Activated naive CD8-positive, alpha-beta T cell treated with anti-CD3 and anti-CD28 coated beads, Interleukin-2, amount 50 U/mL, for 24 hours (primary cell): ENCODE results near the gene MAD1L1.

Experiments
- ATAC-seq: fragments of 150-1000 bp; cut with Tn5 transposase; one replicate; pipeline ENCODE4 v1.10.0; 2021
- DNase-seq: peaks from one replicate; pipeline ENCODE4 v3.0.0; 2021
- H3K27ac Mint-ChIP-seq: one replicate; pipeline ENCODE4 v1.8.0; 2021; ENCODE audit warnings: mild to moderate bottlenecking, mixed read lengths
- H3K27me3 Mint-ChIP-seq: one replicate; pipeline ENCODE4 v1.8.0; 2021; ENCODE audit warnings: mixed read lengths
- H3K36me3 Mint-ChIP-seq: one replicate; pipeline ENCODE4 v1.8.0; 2021; ENCODE audit warnings: low read depth, mixed read lengths
- H3K4me1 Mint-ChIP-seq: one replicate; pipeline ENCODE4 v1.8.0; 2021; ENCODE audit warnings: mixed read lengths
- H3K4me3 Mint-ChIP-seq: one replicate; pipeline ENCODE4 v1.8.0; 2021; ENCODE audit warnings: mild to moderate bottlenecking, moderate library complexity, mixed read lengths
- H3K9me3 Mint-ChIP-seq: one replicate; pipeline ENCODE4 v1.8.0; 2021; ENCODE audit warnings: mixed read lengths

The MAD1L1 gene

DNA sequence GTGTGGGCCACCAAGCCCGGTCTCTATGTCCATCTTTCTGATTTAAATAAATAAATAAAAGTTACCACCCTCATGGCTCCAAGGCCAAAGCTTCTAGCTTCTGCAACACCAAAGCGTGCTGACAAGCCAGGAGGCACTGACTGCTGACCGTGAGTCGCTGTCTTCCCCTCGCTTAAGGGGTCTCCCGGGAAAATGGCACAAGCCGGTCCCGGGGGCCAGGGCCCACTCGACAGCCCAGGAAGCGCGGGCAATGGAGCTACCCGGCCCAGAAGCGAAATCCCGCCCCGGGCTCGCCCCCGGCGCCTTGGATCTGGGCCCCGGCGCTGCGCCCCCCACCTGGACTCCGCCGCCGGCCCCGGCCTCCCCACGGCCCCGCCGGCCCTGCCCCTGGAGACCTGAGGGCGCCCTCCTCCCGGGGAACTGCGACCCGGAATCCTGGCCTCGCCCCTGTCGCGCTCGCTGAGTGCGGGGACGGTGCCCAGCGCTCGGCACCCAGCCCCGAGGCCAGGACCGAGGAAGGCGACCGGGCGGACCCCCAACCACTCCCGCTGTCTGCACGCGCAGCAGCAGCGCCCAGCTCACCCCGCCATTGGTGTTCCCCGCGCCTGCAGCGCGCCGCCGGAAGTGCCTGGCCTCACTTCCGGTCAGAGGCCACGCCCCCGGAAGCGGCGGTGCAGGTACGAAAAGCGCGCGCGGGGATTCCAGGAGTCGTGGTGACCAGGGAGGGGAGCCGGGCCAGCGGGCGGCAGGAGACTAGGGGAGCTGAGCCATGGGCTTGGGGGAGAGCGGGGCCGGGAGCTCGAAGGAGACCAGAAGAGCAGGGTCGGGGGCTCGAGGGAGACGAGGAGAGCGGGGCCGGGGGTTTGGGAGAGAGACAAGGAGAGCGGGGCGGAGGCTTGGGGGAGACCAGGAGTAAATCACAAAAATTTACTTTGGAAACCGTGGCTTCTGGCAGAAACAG is 9.1 kb upstream of the MAD1L1 start, which contains the start of the genes MRM2 and NUDT1:
Gene MRM2, minus strand, starts transcription at position 626 of the 961 bp plus-strand sequence. Its CDS starts 36 bp downstream, at position 590.
Gene NUDT1, plus strand, starts transcription at position 647 of the 961 bp plus-strand sequence. CDS start 2,349 bp downstream, outside the sequence.
- peak; percentile 81 for ATAC-seq
- Mint-ChIP-seq H3K4me1 (peaks cover 35% of the 10 kb centered on the region), H3K4me3 (peak within 1 kb of the TSS; percentile 94), H3K27me3 (no peaks in the 10 kb centered on the region), H3K36me3 (peaks cover 26% of the 10 kb centered on the region), H3K27ac (peak within 1 kb of the TSS; percentile 92), H3K9me3 (no peaks in the 10 kb centered on the region)
- DNase-seq = peak; percentile 87

DNA sequence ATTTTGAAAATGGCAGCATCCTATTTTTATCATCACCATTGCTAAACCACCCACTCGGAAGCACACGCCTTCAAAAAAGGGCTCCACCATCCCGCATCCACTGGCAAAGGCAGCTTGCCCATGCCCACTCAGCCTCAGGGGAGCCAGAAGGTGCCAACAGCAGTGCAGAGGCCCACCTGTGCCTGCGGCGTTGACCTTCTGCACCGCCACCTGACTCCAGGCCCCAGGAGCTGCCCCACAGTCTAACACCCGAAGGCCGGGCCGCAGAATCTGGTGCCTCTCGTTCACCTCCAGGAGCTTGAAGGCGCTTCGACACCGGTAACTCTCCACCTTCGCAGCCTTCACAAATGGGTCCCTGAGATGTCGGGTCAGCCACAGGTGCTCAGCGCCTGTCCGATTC is 6.5 kb upstream of the MAD1L1 start:
- H3K27ac Mint-ChIP-seq = no peak overlapping the region
- H3K27me3 Mint-ChIP-seq = no peaks in the 10 kb centered on the region
- H3K4me1 Mint-ChIP-seq = peaks cover 32% of the 10 kb centered on the region
- no peak overlapping the region for H3K4me3 Mint-ChIP-seq
- ATAC-seq (no peak), DNase-seq (no peak)
- peaks cover 39% of the 10 kb centered on the region for H3K36me3 Mint-ChIP-seq
- no peaks in the 10 kb centered on the region for H3K9me3 Mint-ChIP-seq

DNA sequence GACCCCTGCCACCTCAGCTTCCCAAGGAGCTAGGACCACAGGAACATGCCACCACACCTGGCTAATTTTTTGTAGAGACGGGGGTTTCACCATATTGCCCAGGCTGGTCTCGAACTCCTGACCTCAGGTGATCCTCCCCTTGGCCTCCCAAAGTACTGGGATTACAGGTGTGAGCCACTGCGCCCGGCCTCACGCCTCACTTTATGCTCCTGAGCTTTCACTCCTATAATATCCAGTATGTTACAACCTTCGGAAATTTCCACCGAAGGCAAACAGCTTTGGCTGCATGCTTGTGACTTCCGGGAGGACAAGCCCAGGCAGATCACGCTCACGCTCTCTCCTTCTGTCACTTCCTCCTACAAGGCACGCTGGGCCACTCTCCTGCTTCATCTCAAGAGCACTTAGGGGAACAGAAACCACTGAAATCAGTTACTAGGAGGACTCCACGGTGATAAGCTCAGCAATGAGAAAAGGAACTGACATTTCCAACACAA is 4.4 kb upstream of the MAD1L1 start:
- H3K36me3 Mint-ChIP-seq = peaks cover 42% of the 10 kb centered on the region
- H3K4me1 Mint-ChIP-seq = peaks cover 31% of the 10 kb centered on the region
- no peaks in the 10 kb centered on the region for H3K9me3 Mint-ChIP-seq
- DNase-seq = no peak
- peak overlapping the region; percentile 67 for H3K27ac Mint-ChIP-seq
- H3K27me3 Mint-ChIP-seq = no peaks in the 10 kb centered on the region
- ATAC-seq = no peak
- H3K4me3 Mint-ChIP-seq = no peak overlapping the region

DNA sequence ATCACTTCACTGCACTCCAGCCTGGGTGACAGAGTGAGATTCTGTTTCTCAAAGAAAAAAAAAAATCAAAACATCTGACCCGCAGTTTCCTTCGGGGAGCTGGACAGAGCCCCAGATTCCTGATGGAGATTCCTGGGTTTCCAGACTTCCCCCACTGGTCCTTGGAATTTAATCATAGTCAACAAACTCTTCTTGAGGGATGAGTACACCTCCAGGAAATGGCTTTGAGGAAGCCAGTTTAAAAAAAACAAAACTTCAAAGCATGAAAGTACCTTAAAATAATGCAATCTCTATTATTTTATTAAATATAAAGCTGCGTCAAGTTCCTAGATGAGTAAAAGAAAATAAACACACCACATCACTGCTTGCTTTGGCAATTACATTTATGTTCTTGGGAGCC is 1.2 kb upstream of the MAD1L1 start:
- H3K4me3 Mint-ChIP-seq = peak overlapping the region; percentile 21
- ATAC-seq (no peak), DNase-seq (no peak)
- H3K9me3 Mint-ChIP-seq = no peaks in the 10 kb centered on the region
- peaks cover 36% of the 10 kb centered on the region for H3K36me3 Mint-ChIP-seq
- no peak overlapping the region for H3K27ac Mint-ChIP-seq
- peaks cover 32% of the 10 kb centered on the region for H3K4me1 Mint-ChIP-seq
- H3K27me3 Mint-ChIP-seq = no peaks in the 10 kb centered on the region

DNA sequence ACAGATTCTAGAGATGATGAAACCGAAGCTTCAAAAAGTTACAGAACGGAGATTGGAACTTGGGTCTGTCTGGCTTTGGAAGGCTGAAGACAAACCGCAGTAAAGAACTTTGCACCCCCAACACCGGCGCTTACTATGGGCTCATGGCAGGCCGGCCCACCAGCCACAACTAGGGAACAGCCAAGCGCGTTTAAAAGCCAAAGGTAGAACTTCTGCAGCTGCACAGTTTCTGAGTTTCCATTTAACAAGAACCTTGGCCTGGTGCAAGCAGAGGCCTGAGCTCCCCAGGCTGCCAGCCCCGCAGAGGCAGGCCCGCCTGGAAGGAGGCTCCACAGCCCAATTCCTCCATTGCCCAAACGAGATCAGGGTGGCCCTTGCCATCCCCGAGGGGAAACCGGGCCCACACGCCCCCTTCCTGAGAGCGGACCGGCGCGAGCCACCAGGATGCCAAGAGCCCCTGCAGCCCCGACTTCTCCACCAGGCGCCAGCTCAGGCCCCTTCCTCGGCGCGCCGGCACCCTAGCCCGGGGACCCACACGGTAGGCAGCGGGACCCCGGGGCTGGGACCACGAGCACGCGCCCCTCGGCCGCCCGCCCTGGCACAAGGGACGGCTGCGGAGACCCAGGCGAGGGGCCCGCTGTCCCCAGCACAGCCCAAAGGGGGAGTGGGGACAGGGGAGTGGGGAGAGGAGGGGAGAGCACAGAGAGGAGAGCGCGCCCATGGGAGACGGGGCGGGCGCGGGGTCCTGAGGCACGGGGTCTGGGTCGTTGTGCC is 566 bp downstream of the MAD1L1 start:
- Mint-ChIP-seq H3K4me1 (peaks cover 28% of the 10 kb centered on the region), H3K27ac (peak overlapping the region; percentile 69), H3K4me3 (peak overlapping the region; percentile 89), H3K36me3 (peaks cover 27% of the 10 kb centered on the region), H3K9me3 (no peaks in the 10 kb centered on the region), H3K27me3 (no peaks in the 10 kb centered on the region)
- ATAC-seq = peak; percentile 42
- peak; percentile 35 for DNase-seq

DNA sequence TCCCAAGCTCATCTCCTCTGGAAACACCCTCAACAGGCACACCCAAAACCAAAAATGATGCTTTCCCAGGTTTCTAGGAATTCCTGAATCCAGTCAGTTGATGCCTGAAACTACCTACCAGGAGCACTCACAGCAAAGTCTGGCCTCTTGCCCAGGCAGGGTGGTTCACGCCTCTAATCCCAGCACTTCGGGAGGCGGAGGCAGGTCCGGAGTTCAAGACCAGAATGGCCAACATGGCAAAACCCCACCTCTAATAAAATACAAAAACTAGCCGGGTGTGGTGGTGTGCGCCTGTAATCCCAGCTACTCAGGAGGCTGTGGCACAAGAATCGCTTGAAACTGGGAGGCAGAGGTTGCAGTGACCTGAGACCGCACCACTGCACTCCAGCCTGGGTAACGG is 1.9 kb downstream of the MAD1L1 start:
- Mint-ChIP-seq H3K36me3 (peaks cover 21% of the 10 kb centered on the region), H3K4me3 (no peak overlapping the region), H3K4me1 (peaks cover 28% of the 10 kb centered on the region), H3K27me3 (no peaks in the 10 kb centered on the region), H3K27ac (no peak overlapping the region), H3K9me3 (no peaks in the 10 kb centered on the region)
- DNase-seq = no peak
- ATAC-seq = no peak

DNA sequence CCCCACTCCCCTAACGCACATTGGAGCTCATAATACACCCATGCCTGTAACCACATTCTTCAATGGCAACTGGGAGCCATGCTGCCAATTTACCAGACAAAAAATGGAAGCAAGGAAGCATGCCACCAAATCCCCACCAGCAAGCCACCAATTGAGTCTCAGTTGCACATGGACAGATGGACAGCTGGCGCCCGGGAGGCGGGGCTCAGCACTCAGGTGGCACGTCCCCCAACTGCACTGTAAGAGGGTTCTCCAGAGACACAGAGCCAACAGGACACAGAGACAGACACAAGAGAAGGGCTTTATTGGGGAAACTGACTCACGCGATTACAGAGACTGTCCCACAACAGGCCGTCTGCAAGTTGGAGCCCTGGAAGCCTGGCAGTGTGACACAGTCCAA is 2.5 kb downstream of the MAD1L1 start:
- H3K4me1 Mint-ChIP-seq = peaks cover 28% of the 10 kb centered on the region
- peaks cover 24% of the 10 kb centered on the region for H3K36me3 Mint-ChIP-seq
- H3K9me3 Mint-ChIP-seq = no peaks in the 10 kb centered on the region
- no peak overlapping the region for H3K4me3 Mint-ChIP-seq
- H3K27ac Mint-ChIP-seq = no peak overlapping the region
- DNase-seq (no peak), ATAC-seq (no peak)
- no peaks in the 10 kb centered on the region for H3K27me3 Mint-ChIP-seq

DNA sequence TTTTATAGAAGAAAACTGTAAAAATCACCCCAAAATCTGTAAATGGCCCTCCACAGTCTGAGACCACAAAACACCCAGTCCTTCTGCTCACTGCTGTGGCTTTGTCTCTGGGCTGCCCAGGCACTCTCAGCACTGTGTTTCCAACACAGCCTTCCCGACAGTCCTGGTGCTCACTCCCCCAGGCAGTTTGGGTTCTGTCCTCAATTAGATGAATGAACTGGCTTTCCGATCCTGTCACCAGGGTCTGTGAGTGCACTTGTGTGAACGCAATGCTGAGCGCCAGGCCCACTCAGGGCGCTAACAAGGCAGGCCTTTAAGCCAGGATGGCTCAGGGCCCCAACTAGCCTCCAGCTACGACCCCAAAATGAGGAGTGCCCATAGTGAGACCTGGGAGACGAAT is 3.3 kb downstream of the MAD1L1 start:
- ATAC-seq (no peak), DNase-seq (no peak)
- Mint-ChIP-seq H3K9me3 (no peaks in the 10 kb centered on the region), H3K4me3 (no peak overlapping the region), H3K27ac (no peak overlapping the region), H3K27me3 (no peaks in the 10 kb centered on the region), H3K4me1 (peaks cover 28% of the 10 kb centered on the region), H3K36me3 (peaks cover 17% of the 10 kb centered on the region)

DNA sequence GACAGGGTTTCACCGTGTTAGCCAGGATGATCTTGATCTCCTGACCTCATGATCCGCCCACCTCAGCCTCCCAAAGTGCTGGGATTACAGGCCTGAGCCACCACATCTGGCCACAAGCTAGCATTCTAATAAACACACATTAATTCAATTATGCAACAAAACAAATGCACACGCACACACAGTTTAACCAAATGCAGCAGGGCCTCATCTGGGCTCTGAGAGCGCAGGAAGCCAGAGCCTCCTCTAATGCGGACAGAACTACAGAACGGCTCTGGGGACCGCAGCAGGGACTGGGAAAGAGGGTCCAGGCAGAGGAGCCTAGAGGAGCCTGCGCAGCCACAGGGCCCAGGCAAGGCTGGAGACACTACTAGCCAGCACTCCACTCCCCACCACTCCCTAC is 3.8 kb downstream of the MAD1L1 start:
- no peak for DNase-seq
- peaks cover 24% of the 10 kb centered on the region for H3K4me1 Mint-ChIP-seq
- peaks cover 20% of the 10 kb centered on the region for H3K36me3 Mint-ChIP-seq
- H3K27ac Mint-ChIP-seq = no peak overlapping the region
- H3K9me3 Mint-ChIP-seq = no peaks in the 10 kb centered on the region
- no peak overlapping the region for H3K4me3 Mint-ChIP-seq
- ATAC-seq = no peak
- H3K27me3 Mint-ChIP-seq = no peaks in the 10 kb centered on the region

DNA sequence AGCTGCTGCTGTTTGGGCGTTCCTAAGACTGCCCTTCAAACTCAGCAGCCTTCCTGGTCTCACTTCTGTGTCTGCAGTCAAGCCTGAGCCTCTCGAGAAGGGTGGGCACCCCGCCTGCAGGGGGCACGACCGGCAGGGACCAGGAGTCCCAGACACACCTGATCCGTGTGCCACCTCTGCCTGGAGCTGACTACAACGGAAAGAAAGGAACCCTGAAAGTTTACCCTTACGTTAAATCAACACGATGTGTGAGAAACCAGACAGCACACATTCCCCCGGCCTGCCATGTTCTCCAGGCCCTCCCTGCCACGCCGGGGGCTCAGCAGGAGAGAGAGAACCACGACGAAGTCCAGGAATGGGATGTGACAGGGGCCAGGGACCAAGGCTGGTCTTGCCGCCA is 5.0 kb downstream of the MAD1L1 start:
- Mint-ChIP-seq H3K27ac (no peak overlapping the region), H3K4me3 (no peak overlapping the region), H3K36me3 (peaks cover 19% of the 10 kb centered on the region), H3K27me3 (no peaks in the 10 kb centered on the region), H3K4me1 (peaks cover 17% of the 10 kb centered on the region), H3K9me3 (no peaks in the 10 kb centered on the region)
- DNase-seq (no peak), ATAC-seq (no peak)

DNA sequence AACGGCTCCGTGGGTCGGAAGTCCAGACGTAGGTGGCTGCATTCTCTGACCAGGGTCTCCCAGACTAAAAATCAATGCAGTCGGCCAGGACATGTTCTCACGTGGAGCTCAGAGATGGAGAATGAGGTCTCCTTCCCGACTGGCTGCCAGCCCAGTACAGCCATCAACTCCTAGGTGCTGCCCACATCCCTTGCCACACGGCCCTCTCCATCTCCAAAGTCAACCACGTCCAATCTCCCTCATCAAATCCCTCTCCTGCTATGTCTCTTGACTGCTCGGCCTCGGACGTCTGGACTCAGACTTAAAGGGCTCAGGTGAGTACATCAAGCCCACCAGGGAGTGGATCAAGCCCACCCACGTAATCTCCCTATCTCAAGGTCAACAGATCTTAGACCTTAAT is 6.9 kb downstream of the MAD1L1 start:
- Mint-ChIP-seq H3K9me3 (no peaks in the 10 kb centered on the region), H3K27ac (no peak overlapping the region)
- no peak for ATAC-seq

DNA sequence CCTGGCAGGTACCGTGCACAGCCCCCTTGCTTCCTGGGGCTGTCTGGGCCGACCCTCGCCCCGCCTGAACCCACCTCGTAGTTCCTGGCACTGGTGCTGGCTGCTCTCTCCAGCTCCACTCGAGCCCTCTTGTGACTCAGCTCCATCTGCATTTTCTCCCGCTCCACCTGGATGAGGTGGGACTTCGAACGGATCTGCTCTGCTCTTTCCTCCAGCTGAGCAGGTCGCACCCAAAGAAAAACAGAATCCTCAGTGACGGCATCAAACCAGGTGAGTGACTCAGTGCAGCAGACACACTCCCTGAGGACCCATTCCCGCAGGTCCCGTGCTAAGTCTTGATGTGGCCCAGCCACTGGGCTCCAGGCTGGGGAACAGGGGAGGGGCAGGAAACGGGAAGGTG is 7.4 kb downstream of the MAD1L1 start:
- Mint-ChIP-seq H3K4me1 (peaks cover 4% of the 10 kb centered on the region), H3K27ac (no peak overlapping the region), H3K9me3 (no peaks in the 10 kb centered on the region), H3K4me3 (no peak overlapping the region), H3K36me3 (peaks cover 26% of the 10 kb centered on the region), H3K27me3 (no peaks in the 10 kb centered on the region)
- no peak for ATAC-seq
- no peak for DNase-seq

More for the DNA sequence above, 6.9 kb downstream of the MAD1L1 start:
- H3K27me3 Mint-ChIP-seq = no peaks in the 10 kb centered on the region
- peaks cover 26% of the 10 kb centered on the region for H3K36me3 Mint-ChIP-seq
- peaks cover 9% of the 10 kb centered on the region for H3K4me1 Mint-ChIP-seq
- no peak for DNase-seq
- no peak overlapping the region for H3K4me3 Mint-ChIP-seq

DNA sequence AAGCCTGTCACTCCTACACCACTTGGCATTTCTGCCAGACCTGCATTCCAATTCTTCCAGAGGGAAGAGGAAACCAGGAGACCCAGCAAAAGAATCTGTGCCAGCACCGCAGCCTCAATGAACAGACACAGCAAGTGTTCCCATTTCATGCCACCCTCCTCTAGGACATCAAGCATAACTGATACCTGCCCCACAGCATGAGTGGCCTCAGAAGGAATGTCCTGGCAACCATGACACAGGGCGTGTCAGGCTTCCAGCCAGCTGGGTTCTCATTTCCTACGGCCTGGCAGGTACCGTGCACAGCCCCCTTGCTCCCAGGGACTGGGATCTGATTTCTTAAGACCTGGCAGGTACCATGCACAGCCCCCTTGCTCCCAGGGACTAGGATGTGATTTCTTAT is 7.8 kb downstream of the MAD1L1 start:
- peaks cover 23% of the 10 kb centered on the region for H3K36me3 Mint-ChIP-seq
- H3K27me3 Mint-ChIP-seq = no peaks in the 10 kb centered on the region
- no peak overlapping the region for H3K4me3 Mint-ChIP-seq
- H3K4me1 Mint-ChIP-seq = peaks cover under 1% of the 10 kb centered on the region
- no peak for ATAC-seq
- no peak for DNase-seq
- H3K27ac Mint-ChIP-seq = no peak overlapping the region
- no peaks in the 10 kb centered on the region for H3K9me3 Mint-ChIP-seq

DNA sequence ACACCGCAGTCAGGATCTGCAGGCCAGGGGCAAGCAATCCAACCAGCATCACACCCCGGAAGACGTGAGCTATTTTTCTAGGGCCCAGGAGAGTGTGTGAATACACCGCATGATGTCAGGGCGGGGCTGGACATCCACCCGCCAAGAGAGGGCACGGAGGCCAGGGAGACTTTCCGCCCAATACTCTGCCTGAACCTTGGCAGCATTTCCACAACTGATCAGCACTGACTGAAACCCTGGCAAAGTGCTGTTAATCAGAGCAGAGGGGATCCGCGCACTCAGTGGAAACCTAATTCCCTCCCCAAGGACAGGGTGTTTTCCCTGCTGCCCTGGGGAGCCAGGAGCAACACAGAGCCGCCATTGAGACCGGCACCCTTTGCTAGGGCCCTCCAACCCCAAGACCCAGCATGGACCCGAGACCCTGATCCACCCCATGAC is 8.2 kb downstream of the MAD1L1 start:
- H3K27ac Mint-ChIP-seq = no peak overlapping the region
- peaks cover 22% of the 10 kb centered on the region for H3K36me3 Mint-ChIP-seq
- H3K9me3 Mint-ChIP-seq = no peaks in the 10 kb centered on the region
- DNase-seq (no peak), ATAC-seq (no peak)
- no peaks in the 10 kb centered on the region for H3K4me1 Mint-ChIP-seq
- no peak overlapping the region for H3K4me3 Mint-ChIP-seq
- H3K27me3 Mint-ChIP-seq = no peaks in the 10 kb centered on the region
